Measurements from ENCODE around the gene JAZF1.

JAZF1 gene

GRCh38 chr7:27840313-27840712 is 340.3 kb downstream of the JAZF1 start:
- peak; percentile 13 to 35 (median 33) for DNase-seq (ENCODE audit: low read depth in 3 of 3)

GRCh38 chr7:27839099-27839498 is 341.5 kb downstream of the JAZF1 start:
- DNase-seq (ENCODE audit: low read depth in 3 of 3) = no peak

- DNase-seq (ENCODE audit: low read depth in 3 of 3) = no peak
Measured at GRCh38 chr7:27836536-27836935, 344.1 kb downstream of the JAZF1 start.

- DNase-seq (ENCODE audit: low read depth in 3 of 3) = no peak
Measured at GRCh38 chr7:27835376-27835775, 345.2 kb downstream of the JAZF1 start.

- DNase-seq (ENCODE audit: low read depth in 3 of 3) = no peak
Measured at GRCh38 chr7:27834179-27834921, 346.2 kb downstream of the JAZF1 start.

GRCh38 chr7:27826357-27826756 is 354.2 kb downstream of the JAZF1 start:
- DNase-seq (ENCODE audit: low read depth in 3 of 3) = no peak

GRCh38 chr7:27825891-27826290 is 354.7 kb downstream of the JAZF1 start:
- DNase-seq (ENCODE audit: low read depth in 3 of 3) = no peak

GRCh38 chr7:27822245-27822644 is 358.4 kb downstream of the JAZF1 start:
- DNase-seq (ENCODE audit: low read depth in 3 of 3) = no peak

GRCh38 chr7:27812706-27813105 is 367.9 kb downstream of the JAZF1 start:
- DNase-seq (ENCODE audit: low read depth in 3 of 3) = no peak

- no peak for DNase-seq (ENCODE audit: low read depth in 3 of 3)
Measured at GRCh38 chr7:27810186-27810585, 370.4 kb downstream of the JAZF1 start.

- no peak for DNase-seq (ENCODE audit: low read depth in 3 of 3)
Measured at GRCh38 chr7:27808626-27809025, 372.0 kb downstream of the JAZF1 start.

GRCh38 chr7:27804139-27804538 is 376.5 kb downstream of the JAZF1 start:
- DNase-seq (ENCODE audit: low read depth in 3 of 3) = no peak

GRCh38 chr7:27802999-27803398 is 377.6 kb downstream of the JAZF1 start:
- no peak for DNase-seq (ENCODE audit: low read depth in 3 of 3)

- DNase-seq (ENCODE audit: low read depth in 3 of 3) = no peak
Measured at GRCh38 chr7:27799212-27799611, 381.4 kb downstream of the JAZF1 start.

- no peak for DNase-seq (ENCODE audit: low read depth in 3 of 3)
Measured at GRCh38 chr7:27795977-27796376, 384.6 kb downstream of the JAZF1 start.

- no peak for DNase-seq (ENCODE audit: low read depth in 3 of 3)
Measured at GRCh38 chr7:27793780-27794179, 386.8 kb downstream of the JAZF1 start.

GRCh38 chr7:27788437-27788836 is 392.2 kb downstream of the JAZF1 start:
- no peak for DNase-seq (ENCODE audit: low read depth in 3 of 3)

GRCh38 chr7:27784399-27785053 is 396.1 kb downstream of the JAZF1 start:
- DNase-seq (ENCODE audit: low read depth in 3 of 3) = peak in 1 of 3 experiments; percentile 1

GRCh38 chr7:27782849-27783248 is 397.7 kb downstream of the JAZF1 start:
- no peak for DNase-seq (ENCODE audit: low read depth in 3 of 3)

- no peak for DNase-seq (ENCODE audit: low read depth in 3 of 3)
Measured at GRCh38 chr7:27781188-27781587, 399.4 kb downstream of the JAZF1 start.
